MM.1S (cell line): ENCODE results near the gene PPP1R1A.

Experiments used
- DNase-seq: peaks from one replicate; pipeline ENCODE4 v3.0.0-alpha.2; 2015
- H2AFZ ChIP-seq: fragments of 300-600 bp; sonication (generic); 2 replicates; pipeline ENCODE4 v1.6.0; 2016; ENCODE audit warnings: antibody characterized with exemption, low read length
- H3F3A ChIP-seq: fragments of 300-600 bp; sonication (generic); 2 replicates; pipeline ENCODE4 v1.6.1; 2016; ENCODE audit warnings: mild to moderate bottlenecking, antibody characterized with exemption, low read length, moderate library complexity, mixed read lengths; ENCODE audit not compliant: insufficient read depth
- H3K27ac ChIP-seq: fragments of 300-600 bp; sonication (generic); 2 replicates; pipeline ENCODE4 v1.5.1; 2016; ENCODE audit warnings: mild to moderate bottlenecking, low read length
- H3K27me3 ChIP-seq: fragments of 300-600 bp; sonication (generic); replicated peaks from 2 replicates; pipeline ENCODE4 v1.6.0; 2016; ENCODE audit warnings: low read length; ENCODE audit not compliant: insufficient read depth
- H3K36me3 ChIP-seq: fragments of 300-600 bp; sonication (generic); replicated peaks from 2 replicates; pipeline ENCODE4 v1.6.1; 2016; ENCODE audit warnings: mild to moderate bottlenecking, low read length, mixed read lengths; ENCODE audit not compliant: insufficient read depth
- H3K4me1 ChIP-seq: fragments of 300-600 bp; sonication (generic); 2 replicates; pipeline ENCODE4 v1.6.1; 2016; ENCODE audit warnings: low read length, mixed read lengths
- H3K4me2 ChIP-seq: fragments of 300-600 bp; sonication (generic); 2 replicates; pipeline ENCODE4 v1.6.0; 2016; ENCODE audit warnings: low read depth, low read length
- H3K4me3 ChIP-seq: fragments of 300-600 bp; sonication (generic); 2 replicates; pipeline ENCODE4 v1.5.1; 2016; ENCODE audit warnings: low read length, mixed read lengths
- H3K79me2 ChIP-seq: fragments of 300-600 bp; sonication (generic); 2 replicates; pipeline ENCODE4 v1.6.1; 2016; ENCODE audit warnings: mixed run types, low read length, mixed read lengths
- H3K9ac ChIP-seq: fragments of 300-600 bp; sonication (generic); 2 replicates; pipeline ENCODE4 v1.6.1; 2016; ENCODE audit warnings: low read length, mixed read lengths
- H3K9me2 ChIP-seq: fragments of 300-600 bp; sonication (generic); replicated peaks from 2 replicates; pipeline ENCODE4 v1.6.1; 2016; ENCODE audit warnings: mild to moderate bottlenecking, low read length, mixed read lengths; ENCODE audit not compliant: insufficient read depth
- H3K9me3 ChIP-seq: fragments of 300-600 bp; sonication (generic); replicated peaks from 2 replicates; pipeline ENCODE4 v1.6.1; 2016; ENCODE audit warnings: mild to moderate bottlenecking, low read length, mixed read lengths; ENCODE audit not compliant: insufficient read depth
- H4K20me1 ChIP-seq: fragments of 300-600 bp; sonication (generic); 2 replicates; pipeline ENCODE4 v1.6.1; 2016; ENCODE audit warnings: mild to moderate bottlenecking, low read length, moderate library complexity, mixed read lengths; ENCODE audit not compliant: insufficient read depth
- CTCF ChIP-seq: fragments of 300-600 bp; sonication (generic); IDR thresholded peaks from 2 replicates; pipeline ENCODE4 v1.5.1; 2016; ENCODE audit warnings: antibody characterized with exemption, low read length, mixed read lengths
- EZH2 ChIP-seq: fragments of 300-600 bp; sonication (generic); optimal IDR thresholded peaks from 2 replicates; pipeline ENCODE3; 2017; ENCODE audit warnings: low read depth, mild to moderate bottlenecking, antibody characterized with exemption, low read length, mixed read lengths
- EZH2phosphoT487 ChIP-seq: fragments of 300-600 bp; sonication (generic); IDR thresholded peaks from 2 replicates; pipeline ENCODE4 v1.6.1; 2018; ENCODE audit warnings: antibody characterized with exemption, low read length

Gene PPP1R1A

GRCh38 chr12:54538136-54538700 is 50.2 kb downstream of the PPP1R1A start:
- no peak for DNase-seq
- no peaks in the 10 kb centered on the region for H3K27me3 ChIP-seq
- H3K36me3 ChIP-seq = peaks cover 5% of the 10 kb centered on the region; the same call in 1 of the 2 replicates
- H3K79me2 ChIP-seq = no peaks in the 10 kb centered on the region
- no peaks in the 10 kb centered on the region for H3K9me2 ChIP-seq
- H3F3A ChIP-seq = no peaks in the 10 kb centered on the region
- no peaks in the 10 kb centered on the region for H4K20me1 ChIP-seq
- H3K4me1 ChIP-seq = no peaks in the 10 kb centered on the region
- H3K27ac ChIP-seq = no peak overlapping the region
- no peak overlapping the region for H2AFZ ChIP-seq
- TF ChIP-seq EZH2phosphoT487 = no peak
- TF ChIP-seq CTCF = no peak
- TF ChIP-seq EZH2 = no peak
- no peaks in the 10 kb centered on the region for H3K9me3 ChIP-seq
- no peak overlapping the region for H3K4me2 ChIP-seq
- H3K9ac ChIP-seq = no peak overlapping the region
- H3K4me3 ChIP-seq = no peak overlapping the region

- Histone ChIP-seq H3K4me1 (no peaks in the 10 kb centered on the region), H4K20me1 (no peaks in the 10 kb centered on the region), H3K9me2 (no peaks in the 10 kb centered on the region), H3F3A (no peaks in the 10 kb centered on the region), H3K27me3 (no peaks in the 10 kb centered on the region), H3K9me3 (no peaks in the 10 kb centered on the region), H3K4me3 (no peak overlapping the region), H3K79me2 (no peaks in the 10 kb centered on the region), H3K27ac (no peak overlapping the region), H3K36me3 (peaks cover 10% of the 10 kb centered on the region), H3K4me2 (no peak overlapping the region), H3K9ac (no peak overlapping the region), H2AFZ (no peak overlapping the region)
- no peak for TF ChIP-seq EZH2phosphoT487
- TF ChIP-seq EZH2 = no peak
- no peak for TF ChIP-seq CTCF
- no peak for DNase-seq
Observed at GRCh38 chr12:54535474-54535873, 53.0 kb downstream of the PPP1R1A start.

- no peaks in the 10 kb centered on the region for H3K9me2 ChIP-seq
- no peaks in the 10 kb centered on the region for H3F3A ChIP-seq
- no peaks in the 10 kb centered on the region for H3K27me3 ChIP-seq
- no peaks in the 10 kb centered on the region for H4K20me1 ChIP-seq
- peaks cover 7% of the 10 kb centered on the region; the same call in 1 of the 2 replicates for H3K36me3 ChIP-seq
- TF ChIP-seq EZH2phosphoT487 (no peak), EZH2 (no peak), CTCF (no peak)
- no peaks in the 10 kb centered on the region for H3K4me1 ChIP-seq
- DNase-seq = no peak
- no peak overlapping the region for H2AFZ ChIP-seq
- no peak overlapping the region for H3K4me3 ChIP-seq
- H3K9me3 ChIP-seq = no peaks in the 10 kb centered on the region
- no peak overlapping the region for H3K27ac ChIP-seq
- no peak overlapping the region for H3K9ac ChIP-seq
- H3K4me2 ChIP-seq = no peak overlapping the region
- H3K79me2 ChIP-seq = no peaks in the 10 kb centered on the region
Observed at GRCh38 chr12:54529581-54529980, 58.9 kb downstream of the PPP1R1A start.
